IMR-90 (cell line): ENCODE data around the gene DLX1. TPM values are rescaled to one million over a fixed set of nuclear protein-coding genes. Genes with fewer than 3 reads are reported as not detected.

Experiments
- ATAC-seq: fragments of 200-7000 bp; cut with Tn5 transposase; 2 replicates; pipeline ENCODE4 v1.9.1; 2020; ENCODE audit warnings: low read depth, mild to moderate bottlenecking, moderate library complexity
- BruUV-seq: library from RNA; stranded (reverse); fragments of 400-500 nt; replicated peaks from 2 replicates; lab custom pipeline; 2021; lab: Mats Ljungman, UMichigan
- CTCF ChIA-PET: fragments of 300-600 bp; formaldehyde crosslinking; extraction: SDS; loops from one replicate; lab custom pipeline; 2021; ENCODE audit warnings: antibody characterized with exemption; lab: Yijun Ruan, JAX
- POLR2A ChIA-PET: fragments of 300-600 bp; sonication (Branson Sonifier 250); formaldehyde crosslinking; loops from one replicate; lab custom pipeline; 2022; ENCODE audit warnings: antibody characterized with exemption; ENCODE audit not compliant: unreplicated experiment; lab: Charles Lee
- DNase-seq: peaks from one replicate; pipeline ENCODE4 v3.0.0; 2013
- H2AFZ ChIP-seq: replicated peaks from 2 replicates; pipeline ENCODE3; 2013; ENCODE audit warnings: low read length, mild to moderate bottlenecking; ENCODE audit not compliant: poor library complexity
- H2AK5ac ChIP-seq: 2 replicates; pipeline ENCODE4 v1.6.1; 2013; ENCODE audit warnings: low read depth, low read length, inconsistent platforms
- H2AK9ac ChIP-seq: replicated peaks from 2 replicates; pipeline ENCODE3; 2013; ENCODE audit warnings: mild to moderate bottlenecking, low read depth, low read length, moderate library complexity; ENCODE audit not compliant: poor library complexity
- H2BK120ac ChIP-seq: 2 replicates; pipeline ENCODE4 v1.6.1; 2013; ENCODE audit warnings: low read depth, low read length, inconsistent platforms
- H2BK15ac ChIP-seq: 3 replicates; pipeline ENCODE4 v1.6.1; 2013; ENCODE audit warnings: low read depth, low read length, inconsistent platforms
- H2BK20ac ChIP-seq: 2 replicates; pipeline ENCODE4 v1.6.1; 2013; ENCODE audit warnings: low read depth, mild to moderate bottlenecking, inconsistent platforms, low read length, moderate library complexity
- H2BK5ac ChIP-seq: 2 replicates; pipeline ENCODE4 v1.6.1; 2013; ENCODE audit warnings: mild to moderate bottlenecking, low read depth, low read length, inconsistent platforms; ENCODE audit not compliant: poor library complexity, severe bottlenecking
- H3K14ac ChIP-seq: replicated peaks from 2 replicates; pipeline ENCODE4 v1.6.1; 2013; ENCODE audit warnings: low read depth, low read length, inconsistent platforms
- H3K18ac ChIP-seq: 2 replicates; pipeline ENCODE4 v1.6.1; 2013; ENCODE audit warnings: low read depth, low read length, control low read depth
- H3K23ac ChIP-seq: 2 replicates; pipeline ENCODE4 v1.6.1; 2013; ENCODE audit warnings: low read depth, low read length, inconsistent platforms
- H3K27ac ChIP-seq: 2 replicates; pipeline ENCODE4 v1.5.1; 2013; ENCODE audit warnings: mild to moderate bottlenecking, control low read depth, low read length; ENCODE audit not compliant: insufficient read depth
- H3K27me3 ChIP-seq: 2 replicates; pipeline ENCODE4 v1.6.1; 2013; ENCODE audit warnings: low read length; ENCODE audit not compliant: control insufficient read depth, insufficient read depth
- H3K36me3 ChIP-seq: 2 replicates; pipeline ENCODE4 v1.6.1; 2013; ENCODE audit warnings: low read length, mixed read lengths; ENCODE audit not compliant: control insufficient read depth, insufficient read depth
- H3K4ac ChIP-seq: 2 replicates; pipeline ENCODE4 v1.6.1; 2013; ENCODE audit warnings: low read depth, low read length, inconsistent platforms
- H3K4me1 ChIP-seq: 2 replicates; pipeline ENCODE4 v1.6.1; 2013; ENCODE audit warnings: low read length, mixed read lengths; ENCODE audit not compliant: control insufficient read depth, insufficient read depth
- H3K4me2 ChIP-seq: 2 replicates; pipeline ENCODE4 v1.6.1; 2013; ENCODE audit warnings: low read depth, mild to moderate bottlenecking, control low read depth, low read length, moderate library complexity
- H3K4me3 ChIP-seq: 2 replicates; pipeline ENCODE4 v1.5.1; 2013; ENCODE audit warnings: low read depth, mild to moderate bottlenecking, control low read depth, low read length, moderate library complexity; ENCODE audit not compliant: insufficient read depth
- H3K56ac ChIP-seq: 2 replicates; pipeline ENCODE4 v1.6.1; 2013; ENCODE audit warnings: low read length, inconsistent platforms; ENCODE audit not compliant: insufficient read depth; ENCODE audit errors: extremely low read depth
- H3K79me1 ChIP-seq, 2 experiments: 2 replicates each; pipeline ENCODE4 v1.6.1; 2013; ENCODE audit warnings: low read length in 2 of 2, inconsistent platforms in 1 of 2, low read depth in 1 of 2
- H3K9ac ChIP-seq: 2 replicates; pipeline ENCODE4 v1.6.1; 2013; ENCODE audit warnings: low read depth, low read length, control low read depth
- H3K9me1 ChIP-seq: 2 replicates; pipeline ENCODE4 v1.6.1; 2013; ENCODE audit warnings: low read length, inconsistent platforms; ENCODE audit not compliant: insufficient read depth
- H3K9me3 ChIP-seq: 2 replicates; pipeline ENCODE4 v1.6.1; 2013; ENCODE audit warnings: low read length; ENCODE audit not compliant: control insufficient read depth, insufficient read depth
- H4K20me1 ChIP-seq: 2 replicates; pipeline ENCODE4 v1.6.1; 2013; ENCODE audit warnings: low read length, inconsistent platforms; ENCODE audit not compliant: insufficient read depth
- H4K5ac ChIP-seq: 2 replicates; pipeline ENCODE4 v1.6.1; 2013; ENCODE audit warnings: mild to moderate bottlenecking, low read depth, low read length, control low read depth
- H4K8ac ChIP-seq, 2 experiments: 2 replicates each; pipeline ENCODE4 v1.6.1; 2013; ENCODE audit warnings: low read depth in 2 of 2, low read length in 2 of 2, control low read depth in 1 of 2, inconsistent platforms in 1 of 2
- H4K91ac ChIP-seq: 2 replicates; pipeline ENCODE4 v1.6.1; 2013; ENCODE audit warnings: low read depth, low read length, inconsistent platforms; ENCODE audit not compliant: insufficient read depth
- CEBPB ChIP-seq: IDR thresholded peaks from 2 replicates; pipeline ENCODE4 v1.6.1; 2012; ENCODE audit warnings: low read depth, low read length, improper control_type of control experiment
- MAZ ChIP-seq: IDR thresholded peaks from 2 replicates; pipeline ENCODE4 v1.6.1; 2012; ENCODE audit warnings: low read depth, mild to moderate bottlenecking, low read length, improper control_type of control experiment, moderate library complexity, borderline replicate concordance
- MXI1 ChIP-seq: IDR thresholded peaks from 2 replicates; pipeline ENCODE4 v1.6.1; 2012; ENCODE audit warnings: low read depth, mild to moderate bottlenecking, low read length, moderate library complexity, borderline replicate concordance
- POLR2A ChIP-seq: IDR thresholded peaks from 2 replicates; pipeline ENCODE4 v1.6.1; 2012; ENCODE audit warnings: mild to moderate bottlenecking, low read depth, low read length
- WGBS, 2 experiments: methylation state at CpG; one replicate each; pipeline versions ENCODE4 v1.1.5 to v1.1.7; 2013; ENCODE audit warnings: missing lambda C conversion rate in 2 of 2; ENCODE audit not compliant: insufficient read length in 1 of 2; ENCODE audit errors: extremely low coverage in 2 of 2; 5-methylcytosine and 5-hydroxymethylcytosine counted together
- dilution Hi-C: fragments of 300-500 bp; cut with HindIII; formaldehyde crosslinking; loops from one replicate; pipeline ENCODE4 v1.14.3; 2018; ENCODE audit warnings: low sequenced_read_pairs; ENCODE audit not compliant: unreplicated experiment
- in situ Hi-C: fragments of 300-500 bp; cut with MboI; formaldehyde crosslinking; loops from 3 replicates; pipeline ENCODE4 v1.14.3; 2019; ENCODE audit warnings: low sequenced_read_pairs, inconsistent platforms, mixed read lengths
- intact Hi-C: fragments of 100-400 bp; cut with micrococcal nuclease; formaldehyde crosslinking; loops from 2 replicates; pipeline ENCODE4 v1.10.0; 2022
- polyA plus RNA-seq, 3 experiments: library from polyadenylated mRNA; depleted of rRNA; stranded (reverse); fragments of >200 nt; gene quantifications; 2 replicates each; pipeline ENCODE4 v1.2.3, GENCODE V29; 2012; ENCODE audit warnings: low replicate concordance in 1 of 3
- total RNA-seq: library from RNA; depleted of rRNA; stranded (reverse); fragments of >200 nt; gene quantifications from 2 replicates; pipeline ENCODE4 v1.2.3, GENCODE V29; 2012

DLX1 gene
- total and polyA plus RNA-seq, 2 of the 4 experiments (the other 2 are of a cell fraction): 0.36 to 2.2 TPM

GRCh38 chr2:172095146-172095904 is 10.0 kb downstream of the DLX1 start:
- peak overlapping the region; percentile 82; the same call in 1 of the 2 replicates for H3K23ac ChIP-seq
- dilution Hi-C loops (no loop called here), in situ Hi-C loops (no loop called here)

More at GRCh38 chr2:172095146-172095904, 10.0 kb downstream of the DLX1 start:
- Histone ChIP-seq H2AFZ (peak overlapping the region; percentile 90), H3K4me1 (peaks cover 12% of the 10 kb centered on the region), H2AK5ac (no peak overlapping the region), H2AK9ac (peak overlapping the region; percentile 73), H3K27me3 (peaks cover 44% of the 10 kb centered on the region), H4K8ac (peak overlapping the region; percentile 64 to 70), H3K9ac (peak overlapping the region; percentile 40), H2BK20ac (no peak overlapping the region), H3K4me2 (peak overlapping the region; percentile 94), H3K9me3 (no peaks in the 10 kb centered on the region), H3K4ac (peak overlapping the region; percentile 69), H2BK120ac (peak overlapping the region; percentile 52), H4K20me1 (peaks cover 3% of the 10 kb centered on the region; the same call in 1 of the 2 replicates), H3K14ac (peak overlapping the region; percentile 68; the same call in 1 of the 2 replicates), H4K5ac (no peak overlapping the region; the same call in 1 of the 2 replicates), H3K18ac (peak overlapping the region; percentile 16), H3K27ac (peak overlapping the region; percentile 14; the same call in 1 of the 2 replicates), H3K9me1 (peaks cover 5% of the 10 kb centered on the region), H4K91ac (peak overlapping the region; percentile 63; the same call in 1 of the 2 replicates), H2BK15ac (peak overlapping the region; percentile 48; the same call in 1 of the 3 replicates), H2BK5ac (peak overlapping the region; percentile 48), H3K4me3 (peak overlapping the region; percentile 58), H3K56ac (no peak overlapping the region), H3K79me1 (no peaks in the 10 kb centered on the region), H3K36me3 (no peaks in the 10 kb centered on the region)
- TF ChIP-seq POLR2A: 0 out of 2 replicates have a peak, but pooled peaks have one; percentile 30
- peak; percentile 51; the same call in 1 of the 2 replicates for TF ChIP-seq MAZ
- 0 out of 2 replicates have a peak, but pooled peaks have one; percentile 37 for TF ChIP-seq CEBPB
- TF ChIP-seq MXI1: no peak
- WGBS, 2 experiments: 6% methylated on average over 10 of the region's 51 CpGs; no CpG with 5 or more reads in 1 of the 2 experiments
- DNase-seq (peak; percentile 78), ATAC-seq (peak; percentile 38)
- CTCF ChIA-PET: no interaction called here
- intact Hi-C loops: loop anchor here (2.0 kb wide), 1 partner anchor 173 kb away; the partner anchor contains the start of gene HAT1
- BruUV-seq: no TSS peak
- POLR2A ChIA-PET: no interaction called here
